ENCODE results near the gene PRKAG2.

GRCh38 chr7:151579644-151580043, 297.3 kb downstream of the PRKAG2 start:
- no peak for TF ChIP-seq ZBTB33 (IDR thresholded peaks at IDR 0.05)
- no peak for TF ChIP-seq CTCF (IDR thresholded peaks at IDR 0.05; ENCODE audit: low read depth, low read length, missing input control)
- TF ChIP-seq REST (IDR thresholded peaks at IDR 0.05): no peak
- TF ChIP-seq JUND (IDR thresholded peaks at IDR 0.05): no peak
- TF ChIP-seq EGR1 (IDR thresholded peaks at IDR 0.05; ENCODE audit: low read depth in 2 of 2): no peak
- TF ChIP-seq RAD21 (IDR thresholded peaks at IDR 0.05): no peak
